A549 (cell line): ENCODE measurements around the gene FAM193A.

Experiments
- CEBPB ChIP-seq, 2 experiments: fragments of >200 bp in 1 of 2; sonication (Bioruptor Twin) in 1 of 2; formaldehyde crosslinking in 1 of 2; IDR thresholded peaks; 2 replicates each; pipeline ENCODE4 v1.6.1; 2012 to 2016
- HDAC2 ChIP-seq: fragments of 200-600 bp; sonication (generic); IDR thresholded peaks from 2 replicates; pipeline ENCODE4 v1.6.1; 2016
- KDM1A ChIP-seq: fragments of 200-600 bp; sonication (generic); IDR thresholded peaks from 2 replicates; pipeline ENCODE4 v1.6.1; 2016; ENCODE audit warnings: low read depth, mild to moderate bottlenecking
- MAFK ChIP-seq: fragments of 450-650 bp; IDR thresholded peaks from 2 replicates; pipeline ENCODE4 v1.6.1; 2014; ENCODE audit not compliant: partially characterized antibody
- PHF8 ChIP-seq: fragments of 200-600 bp; sonication (generic); IDR thresholded peaks from 2 replicates; pipeline ENCODE4 v1.6.1; 2016; ENCODE audit warnings: low read depth, mild to moderate bottlenecking, antibody characterized with exemption, moderate library complexity, borderline replicate concordance
- POLR2A ChIP-seq: IDR thresholded peaks from 2 replicates; pipeline ENCODE4 v1.6.1; 2012; ENCODE audit warnings: mild to moderate bottlenecking, low read length
- RAD21 ChIP-seq, 2 experiments: fragments of >200 bp in 1 of 2; sonication (Bioruptor Twin) in 1 of 2; formaldehyde crosslinking in 1 of 2; IDR thresholded peaks in 1 of 2; conservative IDR thresholded peaks in 1 of 2; 2 replicates in 1 of 2; 3 replicates in 1 of 2; pipeline ENCODE4 v1.6.1; 2012 to 2018; ENCODE audit warnings: inconsistent platforms in 1 of 2
- SMC3 ChIP-seq: fragments of >200 bp; sonication (Bioruptor Twin); formaldehyde crosslinking; IDR thresholded peaks from 3 replicates; pipeline ENCODE4 v1.6.1; 2018; ENCODE audit warnings: inconsistent platforms
- TF ChIP-seq, protein P1 (sequence below): fragments of >200 bp; sonication (Bioruptor Twin); formaldehyde crosslinking; IDR thresholded peaks from 3 replicates; pipeline ENCODE4 v1.5.1; 2016
- TF ChIP-seq, protein P2 (sequence below): fragments of 150-350 bp; IDR thresholded peaks from 2 replicates; pipeline ENCODE4 v1.6.1; 2014; ENCODE audit warnings: low read depth, mild to moderate bottlenecking, low read length
- TF ChIP-seq, protein P3 (sequence below): fragments of 200-600 bp; sonication (generic); IDR thresholded peaks from 2 replicates; pipeline ENCODE4 v1.6.1; 2016; ENCODE audit warnings: antibody characterized with exemption, mild to moderate bottlenecking, moderate library complexity
- TF ChIP-seq, protein P4 (sequence below): IDR thresholded peaks from 2 replicates; pipeline ENCODE4 v1.6.1; 2012

DNA sequence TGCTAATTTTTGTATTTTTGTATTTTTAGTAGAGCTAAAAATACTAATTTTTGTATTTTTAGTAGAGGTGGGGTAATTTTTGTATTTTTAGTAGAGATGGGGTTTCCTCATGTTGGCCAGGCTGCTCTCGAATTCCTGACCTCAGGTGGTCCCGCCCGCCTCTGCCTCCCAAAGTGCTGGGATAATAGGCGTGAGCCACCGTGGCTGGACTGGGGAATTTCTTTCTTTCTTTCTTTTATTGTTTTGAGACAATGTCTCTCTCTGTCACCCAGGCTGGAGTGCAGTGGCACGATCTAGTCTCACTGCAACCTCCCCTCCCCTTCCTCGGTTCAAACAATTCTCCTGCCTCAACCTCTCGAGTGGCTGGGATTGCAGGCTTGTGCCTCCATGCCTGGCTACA is 83.0 kb downstream of the FAM193A start:
- TF ChIP-seq, protein P1, sequence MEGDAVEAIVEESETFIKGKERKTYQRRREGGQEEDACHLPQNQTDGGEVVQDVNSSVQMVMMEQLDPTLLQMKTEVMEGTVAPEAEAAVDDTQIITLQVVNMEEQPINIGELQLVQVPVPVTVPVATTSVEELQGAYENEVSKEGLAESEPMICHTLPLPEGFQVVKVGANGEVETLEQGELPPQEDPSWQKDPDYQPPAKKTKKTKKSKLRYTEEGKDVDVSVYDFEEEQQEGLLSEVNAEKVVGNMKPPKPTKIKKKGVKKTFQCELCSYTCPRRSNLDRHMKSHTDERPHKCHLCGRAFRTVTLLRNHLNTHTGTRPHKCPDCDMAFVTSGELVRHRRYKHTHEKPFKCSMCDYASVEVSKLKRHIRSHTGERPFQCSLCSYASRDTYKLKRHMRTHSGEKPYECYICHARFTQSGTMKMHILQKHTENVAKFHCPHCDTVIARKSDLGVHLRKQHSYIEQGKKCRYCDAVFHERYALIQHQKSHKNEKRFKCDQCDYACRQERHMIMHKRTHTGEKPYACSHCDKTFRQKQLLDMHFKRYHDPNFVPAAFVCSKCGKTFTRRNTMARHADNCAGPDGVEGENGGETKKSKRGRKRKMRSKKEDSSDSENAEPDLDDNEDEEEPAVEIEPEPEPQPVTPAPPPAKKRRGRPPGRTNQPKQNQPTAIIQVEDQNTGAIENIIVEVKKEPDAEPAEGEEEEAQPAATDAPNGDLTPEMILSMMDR = no peak
- TF ChIP-seq POLR2A (no peak), HDAC2 (no peak), SMC3 (no peak), CEBPB (IDR thresholded peaks at IDR 0.05) (no peak), PHF8 (no peak), MAFK (no peak), RAD21 (conservative IDR thresholded peaks at IDR 0.05 in 1 of 2, IDR thresholded peaks at IDR 0.05 in 1 of 2) (no peak), KDM1A (no peak)
- TF ChIP-seq, protein P2, sequence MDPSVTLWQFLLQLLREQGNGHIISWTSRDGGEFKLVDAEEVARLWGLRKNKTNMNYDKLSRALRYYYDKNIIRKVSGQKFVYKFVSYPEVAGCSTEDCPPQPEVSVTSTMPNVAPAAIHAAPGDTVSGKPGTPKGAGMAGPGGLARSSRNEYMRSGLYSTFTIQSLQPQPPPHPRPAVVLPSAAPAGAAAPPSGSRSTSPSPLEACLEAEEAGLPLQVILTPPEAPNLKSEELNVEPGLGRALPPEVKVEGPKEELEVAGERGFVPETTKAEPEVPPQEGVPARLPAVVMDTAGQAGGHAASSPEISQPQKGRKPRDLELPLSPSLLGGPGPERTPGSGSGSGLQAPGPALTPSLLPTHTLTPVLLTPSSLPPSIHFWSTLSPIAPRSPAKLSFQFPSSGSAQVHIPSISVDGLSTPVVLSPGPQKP = no peak
- TF ChIP-seq, protein P3, sequence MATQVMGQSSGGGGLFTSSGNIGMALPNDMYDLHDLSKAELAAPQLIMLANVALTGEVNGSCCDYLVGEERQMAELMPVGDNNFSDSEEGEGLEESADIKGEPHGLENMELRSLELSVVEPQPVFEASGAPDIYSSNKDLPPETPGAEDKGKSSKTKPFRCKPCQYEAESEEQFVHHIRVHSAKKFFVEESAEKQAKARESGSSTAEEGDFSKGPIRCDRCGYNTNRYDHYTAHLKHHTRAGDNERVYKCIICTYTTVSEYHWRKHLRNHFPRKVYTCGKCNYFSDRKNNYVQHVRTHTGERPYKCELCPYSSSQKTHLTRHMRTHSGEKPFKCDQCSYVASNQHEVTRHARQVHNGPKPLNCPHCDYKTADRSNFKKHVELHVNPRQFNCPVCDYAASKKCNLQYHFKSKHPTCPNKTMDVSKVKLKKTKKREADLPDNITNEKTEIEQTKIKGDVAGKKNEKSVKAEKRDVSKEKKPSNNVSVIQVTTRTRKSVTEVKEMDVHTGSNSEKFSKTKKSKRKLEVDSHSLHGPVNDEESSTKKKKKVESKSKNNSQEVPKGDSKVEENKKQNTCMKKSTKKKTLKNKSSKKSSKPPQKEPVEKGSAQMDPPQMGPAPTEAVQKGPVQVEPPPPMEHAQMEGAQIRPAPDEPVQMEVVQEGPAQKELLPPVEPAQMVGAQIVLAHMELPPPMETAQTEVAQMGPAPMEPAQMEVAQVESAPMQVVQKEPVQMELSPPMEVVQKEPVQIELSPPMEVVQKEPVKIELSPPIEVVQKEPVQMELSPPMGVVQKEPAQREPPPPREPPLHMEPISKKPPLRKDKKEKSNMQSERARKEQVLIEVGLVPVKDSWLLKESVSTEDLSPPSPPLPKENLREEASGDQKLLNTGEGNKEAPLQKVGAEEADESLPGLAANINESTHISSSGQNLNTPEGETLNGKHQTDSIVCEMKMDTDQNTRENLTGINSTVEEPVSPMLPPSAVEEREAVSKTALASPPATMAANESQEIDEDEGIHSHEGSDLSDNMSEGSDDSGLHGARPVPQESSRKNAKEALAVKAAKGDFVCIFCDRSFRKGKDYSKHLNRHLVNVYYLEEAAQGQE = no peak
- TF ChIP-seq, protein P4, sequence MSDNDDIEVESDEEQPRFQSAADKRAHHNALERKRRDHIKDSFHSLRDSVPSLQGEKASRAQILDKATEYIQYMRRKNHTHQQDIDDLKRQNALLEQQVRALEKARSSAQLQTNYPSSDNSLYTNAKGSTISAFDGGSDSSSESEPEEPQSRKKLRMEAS = no peak
